ENCODE measurements around the gene PKD2L1.
"Not testable (repeated sequence)": the region's sequence is repeated elsewhere in the genome, so short reads cannot be mapped to it uniquely, and the experiment has no call there.

Gene PKD2L1

GRCh38 chr10:100330079-100330478, at the start of gene PKD2L1:
Gene PKD2L1 (minus strand): TSS chr10:100330228. CDS start chr10:100330103, 125 bp downstream.
- no peak for DNase-seq (ENCODE audit: low read depth in 2 of 2, low spot score in 1 of 2)

GRCh38 chr10:100377830-100378229, 47.8 kb upstream of the PKD2L1 start:
- no peak for DNase-seq (ENCODE audit: low read depth in 2 of 2, low spot score in 1 of 2)

- not testable (repeated sequence) for DNase-seq (ENCODE audit: low read depth in 2 of 2, low spot score in 1 of 2)
Observed at GRCh38 chr10:100376656-100377055, 46.6 kb upstream of the PKD2L1 start.

- DNase-seq (ENCODE audit: low read depth in 2 of 2, low spot score in 1 of 2): not testable (repeated sequence)
Observed at GRCh38 chr10:100374677-100375353, 44.8 kb upstream of the PKD2L1 start.

GRCh38 chr10:100374200-100374655, 44.2 kb upstream of the PKD2L1 start:
- DNase-seq (ENCODE audit: low read depth in 2 of 2, low spot score in 1 of 2): no peak

- DNase-seq (ENCODE audit: low read depth in 2 of 2, low spot score in 1 of 2): peak; percentile 73 to 82
Observed at GRCh38 chr10:100373298-100374199, 43.5 kb upstream of the PKD2L1 start.

GRCh38 chr10:100372415-100373297, 42.6 kb upstream of the PKD2L1 start:
- DNase-seq (ENCODE audit: low read depth in 2 of 2, low spot score in 1 of 2): no peak

GRCh38 chr10:100371482-100372027, 41.5 kb upstream of the PKD2L1 start:
- no peak for DNase-seq (ENCODE audit: low read depth in 2 of 2, low spot score in 1 of 2)

- peak in 1 of 2 donors; percentile 19 for DNase-seq (ENCODE audit: low read depth in 2 of 2, low spot score in 1 of 2)
Observed at GRCh38 chr10:100370714-100371481, 40.9 kb upstream of the PKD2L1 start.

GRCh38 chr10:100368721-100369120, 38.7 kb upstream of the PKD2L1 start:
- no peak for DNase-seq (ENCODE audit: low read depth in 2 of 2, low spot score in 1 of 2)

- no peak for DNase-seq (ENCODE audit: low read depth in 2 of 2, low spot score in 1 of 2)
Observed at GRCh38 chr10:100364735-100365391, 34.8 kb upstream of the PKD2L1 start.

- DNase-seq (ENCODE audit: low read depth in 2 of 2, low spot score in 1 of 2): no peak
Observed at GRCh38 chr10:100364175-100364574, 34.1 kb upstream of the PKD2L1 start.

GRCh38 chr10:100362570-100363496, 32.8 kb upstream of the PKD2L1 start:
- no peak for DNase-seq (ENCODE audit: low read depth in 2 of 2, low spot score in 1 of 2)

- DNase-seq (ENCODE audit: low read depth in 2 of 2, low spot score in 1 of 2): no peak
Observed at GRCh38 chr10:100360234-100360633, 30.2 kb upstream of the PKD2L1 start.

GRCh38 chr10:100359529-100360150, 29.6 kb upstream of the PKD2L1 start:
- DNase-seq (ENCODE audit: low read depth in 2 of 2, low spot score in 1 of 2): no peak

- DNase-seq (ENCODE audit: low read depth in 2 of 2, low spot score in 1 of 2): no peak
Observed at GRCh38 chr10:100359030-100359432, 29.0 kb upstream of the PKD2L1 start.

- DNase-seq (ENCODE audit: low read depth in 2 of 2, low spot score in 1 of 2): no peak
Observed at GRCh38 chr10:100357059-100357858, 27.2 kb upstream of the PKD2L1 start.
